ENCODE data around the gene ASCL5.

ASCL5 gene

DNA sequence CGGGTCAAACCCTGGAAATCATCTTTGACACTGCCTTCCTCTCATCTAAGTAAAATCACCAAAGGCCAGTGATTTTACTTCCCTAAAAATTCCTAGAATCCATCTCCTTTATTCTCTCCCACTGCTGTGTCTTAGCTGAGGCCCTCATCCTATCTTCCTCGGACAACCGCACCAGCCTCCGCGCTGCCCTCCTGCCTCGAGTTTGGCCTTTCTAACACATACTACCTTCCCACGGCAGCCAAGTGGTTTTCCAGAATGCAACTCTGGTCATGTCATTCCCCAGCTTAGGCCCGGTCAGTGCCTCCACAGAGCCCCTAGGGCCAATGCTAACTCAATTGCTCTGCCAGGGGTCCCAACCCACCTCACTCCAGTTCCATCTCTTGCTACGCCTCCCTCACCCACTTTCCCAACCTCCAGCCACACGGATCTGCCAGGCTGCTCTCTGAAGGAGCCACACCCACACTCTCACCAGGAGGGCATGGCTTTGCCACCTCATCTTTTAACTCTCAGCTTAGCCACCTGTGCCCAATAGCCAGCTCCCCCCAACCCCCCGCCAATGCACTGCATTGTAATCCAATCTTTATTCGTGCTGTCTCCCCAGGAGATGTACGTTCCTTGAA is 20.5 kb upstream of the ASCL5 start:
- Histone ChIP-seq H3K27me3 (ENCODE audit: control insufficient read depth, insufficient read depth, low read length) (no peaks in the 10 kb centered on the region), H3K4me3 (ENCODE audit: low read depth, low read length) (no peak overlapping the region), H3K9me3 (ENCODE audit: control insufficient read depth, insufficient read depth, low read length) (no peaks in the 10 kb centered on the region), H3K36me3 (ENCODE audit: control insufficient read depth, insufficient read depth, low read length) (peaks cover 77% of the 10 kb centered on the region), H3K4me1 (ENCODE audit: control insufficient read depth, insufficient read depth, low read length) (no peaks in the 10 kb centered on the region), H3K9ac (ENCODE audit: low read depth, low read length) (no peak overlapping the region)

DNA sequence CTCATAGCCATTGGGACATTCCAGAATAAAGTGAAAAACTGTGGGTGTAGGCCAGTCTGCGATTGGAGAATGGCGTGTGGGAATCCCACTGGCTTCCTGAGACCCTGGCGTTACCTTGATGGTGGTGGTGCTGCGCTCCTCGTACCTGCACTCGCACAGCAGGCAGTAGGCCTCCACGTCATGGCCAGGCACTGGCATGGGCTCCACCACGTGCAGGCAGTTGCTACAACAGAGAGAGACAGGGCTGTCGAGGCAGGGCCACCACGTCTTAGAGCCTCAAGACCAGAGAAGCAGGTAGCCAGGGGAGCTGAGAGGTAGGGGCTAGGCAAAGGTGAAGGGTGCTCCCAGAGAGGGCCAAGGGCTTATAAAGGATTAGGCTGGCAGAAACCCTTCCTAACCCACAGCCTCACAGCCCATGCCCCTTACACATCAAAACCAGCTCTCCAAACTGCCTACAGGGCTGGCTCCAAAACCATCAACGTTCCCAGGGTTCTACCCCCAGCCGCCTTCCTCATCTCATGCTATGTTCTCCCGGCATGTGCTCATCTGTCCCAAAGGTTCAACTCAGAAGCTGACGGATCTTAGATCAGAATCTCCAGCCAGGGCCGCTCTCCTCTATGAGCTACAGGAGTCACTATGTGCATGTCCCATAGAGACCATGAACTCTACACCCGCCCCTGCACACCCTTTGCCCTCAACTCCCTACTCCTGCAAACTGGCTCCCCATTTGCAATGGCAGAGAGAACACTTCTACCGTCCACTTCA is 19.8 kb upstream of the ASCL5 start:
- peaks cover 80% of the 10 kb centered on the region for H3K36me3 ChIP-seq (ENCODE audit: control insufficient read depth, insufficient read depth, low read length)
- no peak overlapping the region for H3K9ac ChIP-seq (ENCODE audit: low read depth, low read length)
- no peaks in the 10 kb centered on the region for H3K27me3 ChIP-seq (ENCODE audit: control insufficient read depth, insufficient read depth, low read length)
- H3K4me1 ChIP-seq (ENCODE audit: control insufficient read depth, insufficient read depth, low read length): no peaks in the 10 kb centered on the region
- H3K4me3 ChIP-seq (ENCODE audit: low read depth, low read length): no peak overlapping the region
- no peaks in the 10 kb centered on the region for H3K9me3 ChIP-seq (ENCODE audit: control insufficient read depth, insufficient read depth, low read length)

DNA sequence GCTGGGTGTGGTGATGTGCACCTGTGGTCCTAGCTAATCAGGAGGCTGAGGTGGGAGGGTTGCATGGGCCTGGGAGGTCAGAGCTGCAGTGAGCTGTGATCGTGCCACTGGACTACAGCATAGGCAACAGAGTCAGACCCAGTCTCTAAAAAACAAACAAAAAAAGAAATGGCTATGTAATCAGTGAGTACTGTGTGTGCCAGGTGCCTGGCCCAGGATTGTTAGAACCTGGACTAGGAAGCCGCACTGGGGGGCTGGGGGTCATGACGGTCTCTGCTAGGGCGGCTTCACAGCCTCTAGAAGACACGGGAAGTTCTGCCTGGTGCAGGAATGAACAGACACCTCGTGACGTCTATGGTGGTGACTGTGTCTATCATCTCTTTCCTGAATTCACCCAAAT is 18.8 kb upstream of the ASCL5 start:
- Histone ChIP-seq H3K9me3 (ENCODE audit: control insufficient read depth, insufficient read depth, low read length) (no peaks in the 10 kb centered on the region), H3K4me3 (ENCODE audit: low read depth, low read length) (no peak overlapping the region), H3K9ac (ENCODE audit: low read depth, low read length) (no peak overlapping the region), H3K36me3 (ENCODE audit: control insufficient read depth, insufficient read depth, low read length) (peaks cover 80% of the 10 kb centered on the region), H3K4me1 (ENCODE audit: control insufficient read depth, insufficient read depth, low read length) (no peaks in the 10 kb centered on the region), H3K27me3 (ENCODE audit: control insufficient read depth, insufficient read depth, low read length) (no peaks in the 10 kb centered on the region)

- H3K4me3 ChIP-seq (ENCODE audit: low read depth, low read length): no peak overlapping the region
- H3K36me3 ChIP-seq (ENCODE audit: control insufficient read depth, insufficient read depth, low read length): peaks cover 82% of the 10 kb centered on the region
- no peak overlapping the region for H3K9ac ChIP-seq (ENCODE audit: low read depth, low read length)
- no peaks in the 10 kb centered on the region for H3K9me3 ChIP-seq (ENCODE audit: control insufficient read depth, insufficient read depth, low read length)
- H3K4me1 ChIP-seq (ENCODE audit: control insufficient read depth, insufficient read depth, low read length): no peaks in the 10 kb centered on the region
- H3K27me3 ChIP-seq (ENCODE audit: control insufficient read depth, insufficient read depth, low read length): no peaks in the 10 kb centered on the region
Measured at GRCh38 chr1:201145132-201145531, 18.1 kb upstream of the ASCL5 start.

DNA sequence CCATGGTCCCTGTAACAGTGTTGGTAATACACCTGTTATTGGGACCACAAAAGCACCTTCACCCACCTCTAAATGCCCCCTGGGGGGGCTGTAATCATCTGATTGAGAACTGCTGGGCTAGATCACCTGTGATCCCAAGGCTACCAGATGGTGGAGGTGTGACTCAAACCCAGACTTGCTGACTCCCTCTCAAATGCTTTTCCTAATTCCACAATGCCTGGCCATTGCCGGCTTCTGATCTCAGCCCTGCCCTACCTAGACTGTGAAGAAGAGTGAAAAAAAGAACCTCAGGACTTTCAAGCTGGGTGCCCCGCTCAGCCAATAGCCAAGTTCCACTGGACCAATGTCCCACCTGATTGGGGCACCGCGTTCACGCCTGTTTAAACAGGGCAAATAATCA is 17.7 kb upstream of the ASCL5 start:
- Histone ChIP-seq H3K4me1 (ENCODE audit: control insufficient read depth, insufficient read depth, low read length) (no peaks in the 10 kb centered on the region), H3K9ac (ENCODE audit: low read depth, low read length) (no peak overlapping the region), H3K9me3 (ENCODE audit: control insufficient read depth, insufficient read depth, low read length) (no peaks in the 10 kb centered on the region), H3K36me3 (ENCODE audit: control insufficient read depth, insufficient read depth, low read length) (peaks cover 85% of the 10 kb centered on the region), H3K4me3 (ENCODE audit: low read depth, low read length) (no peak overlapping the region), H3K27me3 (ENCODE audit: control insufficient read depth, insufficient read depth, low read length) (no peaks in the 10 kb centered on the region)

DNA sequence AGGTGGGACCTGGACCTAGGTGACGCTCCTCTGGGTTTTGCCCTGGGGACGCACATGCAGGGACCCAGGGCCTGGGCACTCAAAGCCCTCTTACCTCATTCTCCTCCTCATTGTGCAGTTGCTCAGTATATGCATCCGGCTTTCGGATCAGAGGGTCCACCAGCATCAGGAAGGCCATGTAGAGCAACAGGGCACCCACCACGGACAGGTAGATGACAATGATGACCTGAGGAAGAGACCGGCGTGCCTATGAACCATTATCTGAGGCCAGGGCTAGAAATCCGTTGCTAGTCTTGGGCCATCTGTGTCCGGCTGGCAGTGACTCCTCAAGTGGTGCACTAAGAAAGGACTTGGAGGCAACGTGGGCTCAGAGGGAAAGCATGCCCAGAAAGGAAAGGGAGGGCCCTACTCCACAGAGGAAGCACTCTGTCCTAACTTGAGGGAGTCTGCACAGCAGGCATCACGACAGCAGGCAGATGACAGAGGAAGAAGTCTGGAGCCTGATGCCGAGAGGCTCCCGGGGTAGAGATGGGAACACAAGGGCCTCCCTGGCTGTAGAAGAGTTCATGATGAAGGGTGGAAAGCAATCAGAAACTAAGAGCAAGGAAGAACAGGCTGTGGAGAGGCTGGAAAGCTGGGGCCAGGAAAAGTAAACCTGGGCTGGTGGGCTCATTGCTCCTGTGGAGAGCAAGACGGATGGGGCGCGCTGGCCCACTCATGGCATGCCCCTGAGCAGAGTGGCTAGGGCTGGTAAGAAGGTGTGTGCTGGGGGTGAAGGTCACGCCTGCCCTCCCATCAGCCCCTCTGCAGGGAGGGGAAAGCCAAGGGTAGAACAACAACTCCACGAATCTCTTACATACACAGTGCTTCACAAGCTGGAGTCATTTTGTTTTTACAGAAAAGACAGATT is 17.0 kb upstream of the ASCL5 start:
- H3K36me3 ChIP-seq (ENCODE audit: control insufficient read depth, insufficient read depth, low read length): peaks cover 88% of the 10 kb centered on the region
- H3K9ac ChIP-seq (ENCODE audit: low read depth, low read length): no peak overlapping the region
- H3K4me3 ChIP-seq (ENCODE audit: low read depth, low read length): no peak overlapping the region
- H3K4me1 ChIP-seq (ENCODE audit: control insufficient read depth, insufficient read depth, low read length): no peaks in the 10 kb centered on the region
- no peaks in the 10 kb centered on the region for H3K9me3 ChIP-seq (ENCODE audit: control insufficient read depth, insufficient read depth, low read length)
- no peaks in the 10 kb centered on the region for H3K27me3 ChIP-seq (ENCODE audit: control insufficient read depth, insufficient read depth, low read length)

- Histone ChIP-seq H3K27me3 (ENCODE audit: control insufficient read depth, insufficient read depth, low read length) (no peaks in the 10 kb centered on the region), H3K36me3 (ENCODE audit: control insufficient read depth, insufficient read depth, low read length) (peaks cover 88% of the 10 kb centered on the region), H3K9me3 (ENCODE audit: control insufficient read depth, insufficient read depth, low read length) (no peaks in the 10 kb centered on the region), H3K4me1 (ENCODE audit: control insufficient read depth, insufficient read depth, low read length) (no peaks in the 10 kb centered on the region), H3K4me3 (ENCODE audit: low read depth, low read length) (no peak overlapping the region), H3K9ac (ENCODE audit: low read depth, low read length) (no peak overlapping the region)
Measured at GRCh38 chr1:201142849-201143725, 16.1 kb upstream of the ASCL5 start.

GRCh38 chr1:201142011-201142848 is 15.2 kb upstream of the ASCL5 start:
- no peaks in the 10 kb centered on the region for H3K27me3 ChIP-seq (ENCODE audit: control insufficient read depth, insufficient read depth, low read length)
- peaks cover 93% of the 10 kb centered on the region for H3K36me3 ChIP-seq (ENCODE audit: control insufficient read depth, insufficient read depth, low read length)
- H3K4me3 ChIP-seq (ENCODE audit: low read depth, low read length): no peak overlapping the region
- no peaks in the 10 kb centered on the region for H3K4me1 ChIP-seq (ENCODE audit: control insufficient read depth, insufficient read depth, low read length)
- H3K9me3 ChIP-seq (ENCODE audit: control insufficient read depth, insufficient read depth, low read length): no peaks in the 10 kb centered on the region
- H3K9ac ChIP-seq (ENCODE audit: low read depth, low read length): no peak overlapping the region

GRCh38 chr1:201141418-201141817 is 14.4 kb upstream of the ASCL5 start:
- no peaks in the 10 kb centered on the region for H3K9me3 ChIP-seq (ENCODE audit: control insufficient read depth, insufficient read depth, low read length)
- H3K4me1 ChIP-seq (ENCODE audit: control insufficient read depth, insufficient read depth, low read length): no peaks in the 10 kb centered on the region
- no peak overlapping the region for H3K4me3 ChIP-seq (ENCODE audit: low read depth, low read length)
- H3K36me3 ChIP-seq (ENCODE audit: control insufficient read depth, insufficient read depth, low read length): peaks cover 95% of the 10 kb centered on the region
- no peak overlapping the region for H3K9ac ChIP-seq (ENCODE audit: low read depth, low read length)
- H3K27me3 ChIP-seq (ENCODE audit: control insufficient read depth, insufficient read depth, low read length): no peaks in the 10 kb centered on the region

DNA sequence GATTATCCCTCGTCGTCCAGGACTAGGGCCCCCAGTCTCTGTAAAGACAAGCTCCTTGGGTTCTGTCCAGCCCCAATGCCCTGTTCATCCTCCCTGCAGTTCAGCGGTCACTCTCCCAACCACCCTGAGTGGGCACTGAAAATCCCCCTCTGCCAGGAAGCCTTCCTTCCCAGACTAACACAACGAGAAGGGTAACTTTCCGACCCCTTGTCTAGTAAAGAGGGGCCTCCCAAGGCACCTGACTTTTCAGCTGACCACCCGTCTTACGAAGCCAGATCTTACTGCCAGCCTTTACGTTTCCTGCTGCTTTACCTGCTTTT is 13.9 kb upstream of the ASCL5 start:
- no peaks in the 10 kb centered on the region for H3K27me3 ChIP-seq (ENCODE audit: control insufficient read depth, insufficient read depth, low read length)
- no peak overlapping the region for H3K9ac ChIP-seq (ENCODE audit: low read depth, low read length)
- H3K4me1 ChIP-seq (ENCODE audit: control insufficient read depth, insufficient read depth, low read length): no peaks in the 10 kb centered on the region
- H3K36me3 ChIP-seq (ENCODE audit: control insufficient read depth, insufficient read depth, low read length): peaks cover 95% of the 10 kb centered on the region
- no peak overlapping the region for H3K4me3 ChIP-seq (ENCODE audit: low read depth, low read length)
- H3K9me3 ChIP-seq (ENCODE audit: control insufficient read depth, insufficient read depth, low read length): no peaks in the 10 kb centered on the region
